GM19467 (cell line): ENCODE data around the gene FBXL16.

Experiments
- ATAC-seq: cut with Tn5 transposase; IDR thresholded peaks from one replicate; pipeline ENCODE4 v1.9.1; 2021; ENCODE audit warnings: mild to moderate bottlenecking, moderate library complexity; ENCODE audit not compliant: unreplicated experiment

The FBXL16 gene

GRCh38 chr16:678209-678857 lies 27.3 kb downstream of the FBXL16 start:
- ATAC-seq: no peak

- ATAC-seq: no peak
Observed at GRCh38 chr16:677316-678190, 28.0 kb downstream of the FBXL16 start.

DNA sequence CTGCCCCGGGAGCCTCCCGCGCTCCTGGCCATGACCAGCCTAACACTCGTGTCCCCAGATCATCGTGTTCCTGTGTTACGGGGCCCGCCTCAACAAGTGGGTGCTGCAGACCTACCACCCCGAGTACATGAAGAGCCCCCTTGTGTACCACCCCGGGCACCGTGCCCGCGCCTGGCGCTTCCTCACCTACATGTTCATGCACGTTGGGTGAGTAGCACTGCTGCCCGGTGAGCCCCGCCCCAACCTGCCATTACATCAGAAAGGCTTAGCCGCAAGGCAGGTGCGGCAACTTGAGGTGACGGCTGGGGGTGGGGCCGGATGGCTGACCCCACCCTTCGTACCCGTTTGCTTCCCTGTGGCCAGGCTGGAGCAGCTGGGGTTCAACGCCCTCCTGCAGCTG lies 28.7 kb downstream of the FBXL16 start:
- ATAC-seq: no peak

GRCh38 chr16:676565-676902 lies 29.1 kb downstream of the FBXL16 start:
- no peak for ATAC-seq

DNA sequence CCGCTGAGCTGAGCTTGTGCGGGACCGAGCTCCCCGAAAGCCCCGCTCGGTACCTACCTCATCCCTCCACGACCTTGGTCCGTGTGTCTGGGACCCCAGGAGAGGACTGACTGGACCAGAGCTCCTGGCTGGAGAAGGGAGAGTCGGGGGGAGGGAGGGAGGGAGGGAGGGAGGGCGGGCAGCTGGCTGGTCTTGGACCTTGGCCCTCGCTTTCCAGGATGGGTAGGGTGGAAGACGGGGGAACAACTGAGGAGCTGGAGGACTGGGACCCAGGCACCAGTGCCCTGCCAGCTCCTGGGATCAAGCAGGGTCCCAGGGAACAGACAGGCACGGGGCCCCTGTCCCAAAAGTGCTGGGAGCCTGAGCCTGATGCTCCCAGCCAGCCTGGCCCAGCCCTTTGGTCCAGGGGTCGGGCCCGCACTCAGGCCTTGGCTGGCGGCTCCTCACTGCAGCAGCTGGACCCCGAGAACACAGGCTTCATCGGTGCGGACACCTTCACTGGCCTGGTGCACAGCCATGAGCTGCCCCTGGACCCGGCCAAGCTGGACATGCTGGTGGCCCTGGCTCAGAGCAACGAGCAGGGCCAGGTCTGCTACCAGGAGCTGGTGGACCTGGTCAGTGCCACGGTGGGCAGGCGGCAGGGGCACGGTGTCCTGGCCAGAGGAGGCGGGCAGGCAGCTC lies 29.6 kb downstream of the FBXL16 start:
- ATAC-seq: no peak

GRCh38 chr16:674968-675883 lies 30.4 kb downstream of the FBXL16 start, which contains the start of gene RHBDL1:
Gene RHBDL1 (plus strand): TSS chr16:675671. CDS start chr16:675791, 120 bp downstream.
- no peak for ATAC-seq

DNA sequence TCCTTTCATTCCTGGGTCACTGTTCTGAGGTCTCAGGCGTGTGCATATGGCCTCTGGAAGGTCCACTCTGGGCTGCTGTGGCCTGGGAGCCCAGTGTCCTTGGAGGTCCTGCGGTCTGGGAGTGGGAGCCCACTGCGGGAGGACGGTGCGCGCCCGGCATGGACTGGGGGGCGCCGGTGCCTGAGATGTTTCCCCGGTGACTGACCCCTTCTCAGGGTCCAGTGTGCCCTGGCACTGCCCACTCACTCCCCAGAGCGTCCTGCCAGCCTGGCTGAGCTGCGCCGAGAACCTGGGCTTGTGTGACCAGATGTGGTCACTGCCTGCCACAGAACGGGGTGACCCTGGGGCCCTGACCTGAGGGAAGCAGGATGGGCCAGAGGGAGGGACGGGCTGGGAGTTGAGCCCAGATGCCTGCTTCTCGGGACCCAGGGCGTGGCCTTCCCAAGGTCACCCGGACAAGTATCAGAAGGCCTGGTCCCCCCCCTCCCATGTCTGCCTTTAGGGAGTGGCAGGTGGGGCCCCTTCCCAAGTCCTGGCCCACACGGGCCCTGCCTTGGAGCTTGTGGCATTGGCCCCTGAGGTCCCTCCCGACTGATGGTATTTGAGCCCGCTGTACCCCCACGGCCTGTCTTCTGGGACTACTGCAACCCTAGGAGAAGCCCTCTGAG lies 31.3 kb downstream of the FBXL16 start:
- ATAC-seq: no peak

GRCh38 chr16:673399-673991 lies 32.1 kb downstream of the FBXL16 start:
- no peak for ATAC-seq

DNA sequence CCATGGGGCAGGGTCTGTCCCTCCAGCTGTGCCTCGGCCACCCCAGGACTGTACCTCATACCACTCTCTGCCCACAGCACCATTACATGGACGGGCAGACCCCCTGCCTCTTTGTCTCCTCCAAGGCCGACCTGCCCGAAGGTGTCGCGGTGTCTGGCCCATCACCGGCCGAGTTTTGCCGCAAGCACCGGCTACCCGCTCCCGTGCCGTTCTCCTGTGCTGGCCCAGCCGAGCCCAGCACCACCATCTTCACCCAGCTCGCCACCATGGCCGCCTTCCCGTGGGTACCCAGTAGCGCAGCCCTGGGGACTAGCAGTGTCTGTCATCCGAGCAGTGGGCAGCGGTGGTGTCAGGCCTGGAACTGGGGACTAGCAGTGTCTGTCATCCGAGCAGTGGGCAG lies 32.8 kb downstream of the FBXL16 start:
- no peak for ATAC-seq

DNA sequence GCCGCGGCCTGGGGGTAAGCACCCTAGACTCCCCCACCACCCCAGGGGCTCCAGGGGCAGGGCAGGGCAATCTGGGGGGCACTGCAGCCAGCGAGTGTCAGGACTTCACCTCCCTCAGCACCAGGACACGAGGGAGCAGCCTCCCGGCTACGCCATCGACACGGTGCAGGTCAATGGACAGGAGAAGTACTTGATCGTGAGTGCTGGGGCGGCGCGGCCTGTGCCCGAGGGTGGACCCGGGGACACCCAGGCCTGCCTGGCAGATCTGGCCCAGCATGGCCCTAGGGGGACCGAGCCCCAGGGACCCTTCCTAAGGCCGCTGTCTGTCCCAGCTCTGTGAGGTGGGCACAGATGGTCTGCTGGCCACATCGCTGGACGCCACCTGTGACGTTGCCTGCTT lies 33.2 kb downstream of the FBXL16 start:
- no peak for ATAC-seq

- ATAC-seq: no peak
Observed at GRCh38 chr16:671353-672131, 34.1 kb downstream of the FBXL16 start.

DNA sequence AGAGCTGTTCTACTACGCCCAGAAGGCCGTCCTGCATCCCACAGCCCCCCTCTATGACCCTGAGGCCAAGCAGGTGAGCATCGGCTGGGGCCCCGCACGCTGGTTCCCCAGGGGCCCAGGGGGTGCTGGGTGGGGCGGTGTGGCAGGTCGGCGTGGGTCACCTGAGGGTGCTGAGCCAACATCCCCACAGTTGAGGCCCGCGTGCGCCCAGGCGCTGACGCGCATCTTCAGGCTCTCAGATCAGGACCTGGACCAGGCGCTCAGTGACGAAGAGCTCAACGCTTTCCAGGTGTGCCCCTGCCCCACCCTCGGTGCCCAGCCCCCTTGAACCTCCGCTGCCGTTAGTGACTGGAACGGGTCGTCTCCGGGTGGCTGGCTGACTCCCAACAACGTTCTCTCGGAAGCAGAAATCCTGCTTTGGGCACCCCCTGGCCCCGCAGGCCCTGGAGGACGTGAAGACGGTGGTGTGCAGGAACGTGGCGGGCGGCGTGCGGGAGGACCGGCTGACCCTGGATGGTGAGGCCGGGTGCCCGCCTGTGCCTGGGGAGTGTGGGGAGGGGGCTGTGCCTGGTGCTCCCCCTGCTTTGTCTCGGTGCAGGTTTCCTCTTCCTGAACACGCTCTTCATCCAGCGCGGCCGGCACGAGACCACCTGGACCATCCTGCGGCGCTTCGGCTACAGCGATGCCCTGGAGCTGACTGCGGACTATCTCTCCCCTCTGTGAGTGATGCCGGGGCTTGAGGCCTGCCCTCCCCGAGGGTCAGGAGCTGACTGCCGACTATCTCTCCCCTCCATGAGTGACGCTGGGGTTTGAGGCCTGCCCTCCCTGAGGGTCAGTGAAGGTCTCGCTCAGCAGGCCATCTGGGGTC lies 34.9 kb downstream of the FBXL16 start:
- no peak for ATAC-seq

GRCh38 chr16:669666-670065 lies 35.9 kb downstream of the FBXL16 start:
- ATAC-seq: no peak

DNA sequence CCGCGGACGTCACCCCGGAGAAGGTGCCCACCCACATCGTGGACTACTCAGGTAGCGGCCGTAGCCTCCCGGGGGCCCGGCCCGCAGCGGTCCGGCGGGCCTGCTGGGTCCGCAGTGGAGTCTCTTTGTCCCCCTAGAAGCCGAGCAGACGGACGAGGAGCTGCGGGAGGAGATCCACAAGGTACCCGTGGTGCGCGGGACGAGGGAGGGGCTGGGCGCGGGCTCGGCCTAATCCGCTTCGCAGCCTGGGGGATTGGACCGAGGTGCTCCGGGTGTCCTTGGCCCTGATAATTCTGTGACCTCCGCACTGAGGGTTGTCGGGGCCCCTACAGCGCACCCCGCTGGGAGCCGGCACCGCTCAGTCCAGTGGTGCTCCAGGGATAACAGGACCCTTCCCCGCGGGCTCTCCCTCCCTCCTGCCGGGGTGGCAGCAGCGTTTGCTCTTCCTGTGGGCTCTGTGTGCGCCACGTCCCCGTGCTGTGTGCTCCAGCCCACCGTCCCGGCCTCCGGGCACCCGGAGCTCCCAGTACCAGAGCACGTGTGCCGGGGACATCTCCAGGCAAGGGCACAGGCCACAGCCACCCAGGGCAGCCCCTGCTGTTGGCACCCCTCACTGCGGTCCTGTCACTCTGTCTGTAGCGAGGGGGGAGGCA lies 37.0 kb downstream of the FBXL16 start:
- ATAC-seq: peak; percentile 2

DNA sequence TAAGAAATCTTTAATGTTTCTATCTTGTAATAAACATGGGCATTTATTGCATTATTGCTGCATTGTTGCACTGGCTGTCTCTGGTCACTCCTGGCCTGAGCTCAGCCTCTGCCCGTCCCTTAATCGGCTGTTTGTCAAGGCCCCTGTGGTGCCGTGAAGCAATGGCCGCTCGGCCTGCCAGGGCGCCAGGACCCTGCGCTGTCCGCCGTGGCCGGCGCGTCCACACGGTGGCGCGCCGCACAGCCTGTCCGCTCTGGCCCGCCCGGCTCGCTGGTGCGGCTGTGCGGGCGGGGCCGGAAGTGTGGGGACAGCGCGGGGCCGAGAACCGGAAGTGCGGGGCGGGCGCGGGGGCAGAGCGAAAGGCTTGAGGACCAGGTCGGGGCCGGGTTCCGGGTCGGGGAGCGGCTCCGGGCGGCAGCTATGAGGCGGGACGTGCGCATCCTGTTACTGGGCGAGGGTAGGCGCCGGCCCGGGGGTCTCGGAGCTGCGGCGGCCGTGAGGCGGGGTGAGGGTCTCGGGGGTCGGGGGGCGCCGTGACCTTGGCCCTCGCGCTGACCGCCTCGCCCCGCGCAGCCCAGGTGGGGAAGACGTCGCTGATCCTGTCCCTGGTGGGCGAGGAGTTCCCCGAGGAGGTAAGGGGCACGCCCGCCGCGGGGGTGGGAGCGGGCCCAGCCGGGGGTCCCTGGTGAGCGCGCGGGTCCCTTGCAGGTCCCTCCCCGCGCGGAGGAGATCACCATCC lies 37.7 kb downstream of the FBXL16 start, which contains the start of gene RHOT2:
TSS of gene RHOT2 (plus strand) at position 353 of the 739 bp plus-strand sequence. CDS start at position 421, 68 bp downstream.
- peak; percentile 79 for ATAC-seq

GRCh38 chr16:667113-667779 lies 38.4 kb downstream of the FBXL16 start:
- no peak for ATAC-seq
